ENCODE measurements around the gene ITGB8.

Gene ITGB8

DNA sequence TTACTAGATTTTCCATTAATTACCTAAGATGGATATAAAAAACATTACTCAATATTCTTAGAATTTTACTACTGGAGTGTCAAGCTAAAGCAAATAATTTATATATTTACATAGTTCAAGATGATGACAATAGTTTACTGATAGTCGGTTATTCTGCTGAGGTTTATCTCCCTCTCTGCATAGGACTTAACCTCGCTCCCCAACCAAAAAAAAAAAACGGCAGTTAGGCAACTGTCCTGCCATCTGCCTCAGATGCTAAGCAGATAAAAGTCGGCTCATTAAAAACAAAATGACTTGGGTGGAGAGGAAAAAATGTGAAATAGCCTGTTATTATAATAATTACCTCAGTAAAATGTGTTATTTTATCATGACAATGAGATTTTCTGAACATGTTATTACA is 14.0 kb upstream of the ITGB8 start:
- H3K9me3 ChIP-seq (ENCODE audit: insufficient read depth, low read length), result 0 out of 2 replicates have a peak, but pooled peaks cover 3% of the 10 kb centered on the region
- H3K9ac ChIP-seq (ENCODE audit: insufficient read length, low read depth), result no peak overlapping the region
- TF ChIP-seq ZNF274 (IDR thresholded peaks at IDR 0.05; ENCODE audit: low read depth, low read length) (no peak), SUZ12 (IDR thresholded peaks at IDR 0.05; ENCODE audit: extremely low read depth, insufficient read depth, insufficient read length) (no peak), YY1 (IDR thresholded peaks at IDR 0.05; ENCODE audit: insufficient read depth, insufficient read length) (no peak)
- H3K4me1 ChIP-seq (ENCODE audit: insufficient read depth, insufficient read length), result no peaks in the 10 kb centered on the region
- no peak overlapping the region for H3K4me3 ChIP-seq (ENCODE audit: insufficient read length, low read depth)
- no peaks in the 10 kb centered on the region for H3K36me3 ChIP-seq (ENCODE audit: insufficient read depth, insufficient read length, low read length)
- no peaks in the 10 kb centered on the region for H3K27me3 ChIP-seq (ENCODE audit: insufficient read depth, insufficient read length)
- no peak for DNase-seq (ENCODE audit: low read depth, low spot score)

DNA sequence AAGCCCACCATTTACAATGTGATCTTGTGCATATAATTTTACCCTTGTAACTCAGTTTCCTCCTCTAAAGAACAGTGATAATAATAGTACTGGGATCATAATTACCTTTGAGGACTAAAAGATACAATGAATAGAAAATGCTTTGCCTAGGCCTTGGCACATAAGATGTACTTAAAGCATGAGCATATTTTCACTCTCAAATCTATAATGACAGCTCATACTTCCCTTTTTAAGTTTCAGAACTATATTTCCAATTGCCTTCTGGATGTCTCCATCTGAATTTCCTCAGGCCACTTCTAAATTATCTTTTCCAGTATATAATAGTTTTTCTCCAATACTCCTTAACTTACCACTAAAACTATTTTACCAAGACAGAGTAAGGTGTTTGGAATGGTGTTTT is 13.3 kb upstream of the ITGB8 start:
- Histone ChIP-seq H3K4me1 (ENCODE audit: insufficient read depth, insufficient read length) (no peaks in the 10 kb centered on the region), H3K9me3 (ENCODE audit: insufficient read depth, low read length) (0 out of 2 replicates have a peak, but pooled peaks cover 3% of the 10 kb centered on the region), H3K9ac (ENCODE audit: insufficient read length, low read depth) (no peak overlapping the region), H3K36me3 (ENCODE audit: insufficient read depth, insufficient read length, low read length) (no peaks in the 10 kb centered on the region), H3K4me3 (ENCODE audit: insufficient read length, low read depth) (no peak overlapping the region), H3K27me3 (ENCODE audit: insufficient read depth, insufficient read length) (no peaks in the 10 kb centered on the region)
- no peak for DNase-seq (ENCODE audit: low read depth, low spot score)
- TF ChIP-seq YY1 (IDR thresholded peaks at IDR 0.05; ENCODE audit: insufficient read depth, insufficient read length) (no peak), SUZ12 (IDR thresholded peaks at IDR 0.05; ENCODE audit: extremely low read depth, insufficient read depth, insufficient read length) (no peak), ZNF274 (IDR thresholded peaks at IDR 0.05; ENCODE audit: low read depth, low read length) (no peak)

DNA sequence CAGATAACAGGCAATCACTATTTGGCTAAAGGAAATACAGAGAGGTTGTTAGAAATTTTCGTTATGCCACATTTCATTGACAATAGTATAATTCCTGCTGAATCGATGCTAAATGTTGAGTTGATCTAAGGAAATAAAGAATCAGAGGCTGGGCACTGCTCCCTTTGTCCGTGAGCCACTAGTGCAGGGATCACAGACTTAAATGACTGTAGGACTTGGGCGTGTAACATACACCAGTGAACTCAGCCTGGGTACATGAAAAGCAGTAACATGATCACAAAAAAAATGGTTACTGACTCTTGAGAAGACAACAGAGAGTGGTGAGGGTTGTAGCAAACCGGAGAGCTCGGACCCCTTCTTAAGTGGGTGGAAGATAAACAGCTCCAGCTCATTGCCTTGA is 11.8 kb upstream of the ITGB8 start:
- H3K27me3 ChIP-seq (ENCODE audit: insufficient read depth, insufficient read length), result no peaks in the 10 kb centered on the region
- no peaks in the 10 kb centered on the region for H3K4me1 ChIP-seq (ENCODE audit: insufficient read depth, insufficient read length)
- no peak for TF ChIP-seq YY1 (IDR thresholded peaks at IDR 0.05; ENCODE audit: insufficient read depth, insufficient read length)
- TF ChIP-seq ZNF274 (IDR thresholded peaks at IDR 0.05; ENCODE audit: low read depth, low read length), result no peak
- no peak for TF ChIP-seq SUZ12 (IDR thresholded peaks at IDR 0.05; ENCODE audit: extremely low read depth, insufficient read depth, insufficient read length)
- H3K9ac ChIP-seq (ENCODE audit: insufficient read length, low read depth), result no peak overlapping the region
- 0 out of 2 replicates have a peak, but pooled peaks cover 3% of the 10 kb centered on the region for H3K9me3 ChIP-seq (ENCODE audit: insufficient read depth, low read length)
- DNase-seq (ENCODE audit: low read depth, low spot score), result no peak
- no peaks in the 10 kb centered on the region for H3K36me3 ChIP-seq (ENCODE audit: insufficient read depth, insufficient read length, low read length)
- H3K4me3 ChIP-seq (ENCODE audit: insufficient read length, low read depth), result no peak overlapping the region

DNA sequence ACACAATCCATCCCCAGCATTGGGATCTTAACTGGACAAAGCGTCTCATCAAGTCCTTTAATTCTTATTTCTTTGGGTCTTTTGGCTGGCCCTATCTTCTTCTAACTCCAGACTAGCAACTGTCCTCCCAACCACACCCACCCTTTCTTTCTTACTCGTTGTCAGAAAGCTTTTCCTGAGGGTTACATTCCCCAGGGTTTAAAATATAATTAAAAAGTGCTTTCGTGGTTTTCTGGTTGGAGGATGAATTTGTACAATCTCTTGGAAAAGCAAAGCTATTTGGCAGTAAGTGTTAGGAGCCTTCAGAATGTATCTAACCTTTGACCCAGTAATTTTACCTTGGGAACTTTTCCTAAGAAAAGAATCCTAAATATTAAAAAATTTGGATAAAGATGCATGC is 10.4 kb upstream of the ITGB8 start:
- Histone ChIP-seq H3K4me1 (ENCODE audit: insufficient read depth, insufficient read length) (no peaks in the 10 kb centered on the region), H3K9ac (ENCODE audit: insufficient read length, low read depth) (no peak overlapping the region), H3K4me3 (ENCODE audit: insufficient read length, low read depth) (no peak overlapping the region), H3K36me3 (ENCODE audit: insufficient read depth, insufficient read length, low read length) (no peaks in the 10 kb centered on the region), H3K9me3 (ENCODE audit: insufficient read depth, low read length) (0 out of 2 replicates have a peak, but pooled peaks cover 2% of the 10 kb centered on the region), H3K27me3 (ENCODE audit: insufficient read depth, insufficient read length) (no peaks in the 10 kb centered on the region)
- DNase-seq (ENCODE audit: low read depth, low spot score), result no peak
- no peak for TF ChIP-seq YY1 (IDR thresholded peaks at IDR 0.05; ENCODE audit: insufficient read depth, insufficient read length)
- no peak for TF ChIP-seq SUZ12 (IDR thresholded peaks at IDR 0.05; ENCODE audit: extremely low read depth, insufficient read depth, insufficient read length)
- no peak for TF ChIP-seq ZNF274 (IDR thresholded peaks at IDR 0.05; ENCODE audit: low read depth, low read length)

DNA sequence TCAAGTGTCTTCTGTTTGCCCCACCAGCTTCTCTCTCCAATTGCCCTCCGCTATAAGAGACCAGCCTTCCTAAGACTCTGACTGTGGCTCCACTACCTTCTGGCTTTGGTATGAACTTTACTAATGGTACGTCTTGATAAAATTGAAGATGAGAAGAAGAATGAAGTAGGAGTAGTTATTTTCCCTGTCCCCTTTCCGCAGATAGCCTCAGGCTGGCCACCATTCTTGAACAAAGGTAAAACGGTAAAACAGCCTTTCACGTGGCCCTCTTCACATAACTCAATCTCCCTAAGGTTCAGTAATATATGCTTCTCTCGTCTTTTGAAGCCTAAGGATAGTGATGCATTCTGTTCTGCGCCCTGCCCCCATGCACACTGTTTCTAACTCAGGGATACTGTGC is 9.9 kb upstream of the ITGB8 start:
- H3K36me3 ChIP-seq (ENCODE audit: insufficient read depth, insufficient read length, low read length), result no peaks in the 10 kb centered on the region

DNA sequence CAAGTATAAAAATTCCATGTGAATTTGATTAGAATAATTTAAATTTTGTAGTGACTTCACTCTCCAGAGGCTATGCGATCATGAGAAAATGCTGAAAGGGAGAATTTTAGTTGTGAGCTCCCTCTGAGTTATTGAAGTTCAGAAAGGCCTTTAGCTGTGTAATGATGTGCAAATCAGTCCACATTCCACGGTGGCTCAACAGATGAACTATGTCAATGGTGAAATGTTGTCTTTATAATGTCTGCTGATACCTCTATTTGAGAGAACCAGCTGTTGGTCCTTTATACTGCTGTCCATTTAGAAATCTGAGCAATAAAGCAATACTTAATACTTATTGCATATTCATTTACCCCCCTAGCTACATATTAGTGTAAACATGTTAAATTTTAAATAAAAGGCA is 7.1 kb upstream of the ITGB8 start:
- Histone ChIP-seq H3K9ac (ENCODE audit: insufficient read length, low read depth) (no peak overlapping the region), H3K36me3 (ENCODE audit: insufficient read depth, insufficient read length, low read length) (no peaks in the 10 kb centered on the region), H3K4me3 (ENCODE audit: insufficient read length, low read depth) (no peak overlapping the region), H3K27me3 (ENCODE audit: insufficient read depth, insufficient read length) (no peaks in the 10 kb centered on the region), H3K9me3 (ENCODE audit: insufficient read depth, low read length) (no peaks in the 10 kb centered on the region), H3K4me1 (ENCODE audit: insufficient read depth, insufficient read length) (no peaks in the 10 kb centered on the region)
- TF ChIP-seq SUZ12 (IDR thresholded peaks at IDR 0.05; ENCODE audit: extremely low read depth, insufficient read depth, insufficient read length), result no peak
- no peak for TF ChIP-seq YY1 (IDR thresholded peaks at IDR 0.05; ENCODE audit: insufficient read depth, insufficient read length)
- no peak for TF ChIP-seq ZNF274 (IDR thresholded peaks at IDR 0.05; ENCODE audit: low read depth, low read length)
- no peak for DNase-seq (ENCODE audit: low read depth, low spot score)

More for the DNA sequence above, 9.9 kb upstream of the ITGB8 start:
- H3K4me3 ChIP-seq (ENCODE audit: insufficient read length, low read depth), result no peak overlapping the region
- no peak for DNase-seq (ENCODE audit: low read depth, low spot score)
- no peaks in the 10 kb centered on the region for H3K27me3 ChIP-seq (ENCODE audit: insufficient read depth, insufficient read length)
- no peak overlapping the region for H3K9ac ChIP-seq (ENCODE audit: insufficient read length, low read depth)
- no peaks in the 10 kb centered on the region for H3K4me1 ChIP-seq (ENCODE audit: insufficient read depth, insufficient read length)
- no peaks in the 10 kb centered on the region for H3K9me3 ChIP-seq (ENCODE audit: insufficient read depth, low read length)
- TF ChIP-seq YY1 (IDR thresholded peaks at IDR 0.05; ENCODE audit: insufficient read depth, insufficient read length), result no peak
- no peak for TF ChIP-seq ZNF274 (IDR thresholded peaks at IDR 0.05; ENCODE audit: low read depth, low read length)
- no peak for TF ChIP-seq SUZ12 (IDR thresholded peaks at IDR 0.05; ENCODE audit: extremely low read depth, insufficient read depth, insufficient read length)

DNA sequence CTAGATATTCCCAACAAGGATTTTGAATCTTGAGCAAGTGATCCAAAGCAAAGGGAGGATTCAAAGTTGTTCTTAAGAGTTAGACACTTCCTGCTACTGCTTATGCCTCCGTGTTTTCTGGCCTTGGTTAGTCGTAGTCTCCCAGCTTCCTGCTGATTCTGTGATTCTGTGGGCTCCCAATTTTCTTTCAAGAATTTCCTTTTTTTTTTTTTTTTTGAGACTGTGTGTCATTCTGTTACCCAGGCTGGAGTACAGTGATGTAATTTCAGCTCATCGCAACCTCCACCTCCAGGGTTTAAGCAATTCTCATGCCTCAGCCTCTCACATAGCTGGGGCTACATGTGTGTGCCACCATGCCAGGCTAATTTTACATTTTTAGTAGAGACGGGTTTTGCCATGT is 4.4 kb upstream of the ITGB8 start:
- no peaks in the 10 kb centered on the region for H3K4me1 ChIP-seq (ENCODE audit: insufficient read depth, insufficient read length)
- no peaks in the 10 kb centered on the region for H3K9me3 ChIP-seq (ENCODE audit: insufficient read depth, low read length)
- no peaks in the 10 kb centered on the region for H3K36me3 ChIP-seq (ENCODE audit: insufficient read depth, insufficient read length, low read length)
- TF ChIP-seq SUZ12 (IDR thresholded peaks at IDR 0.05; ENCODE audit: extremely low read depth, insufficient read depth, insufficient read length) (no peak), YY1 (IDR thresholded peaks at IDR 0.05; ENCODE audit: insufficient read depth, insufficient read length) (no peak), ZNF274 (IDR thresholded peaks at IDR 0.05; ENCODE audit: low read depth, low read length) (no peak)
- H3K27me3 ChIP-seq (ENCODE audit: insufficient read depth, insufficient read length), result no peaks in the 10 kb centered on the region
- no peak overlapping the region for H3K9ac ChIP-seq (ENCODE audit: insufficient read length, low read depth)
- DNase-seq (ENCODE audit: low read depth, low spot score), result no peak
- H3K4me3 ChIP-seq (ENCODE audit: insufficient read length, low read depth), result no peak overlapping the region
